IPS-18a (cell line): ENCODE data around the gene TMED5.

Experiments
- H3K27ac ChIP-seq: one replicate; pipeline ENCODE4 v1.5.1; 2013; ENCODE audit warnings: low read length
- H3K27me3 ChIP-seq: one replicate; pipeline ENCODE4 v1.6.1; 2013; ENCODE audit warnings: mild to moderate bottlenecking, low read length; ENCODE audit not compliant: control insufficient read depth, insufficient read depth
- H3K36me3 ChIP-seq: one replicate; pipeline ENCODE4 v1.6.1; 2013; ENCODE audit warnings: low read depth, low read length; ENCODE audit not compliant: control insufficient read depth
- H3K4me1 ChIP-seq: one replicate; pipeline ENCODE4 v1.6.1; 2013; ENCODE audit warnings: low read depth, low read length; ENCODE audit not compliant: control insufficient read depth
- H3K4me3 ChIP-seq: one replicate; pipeline ENCODE4 v1.5.1; 2013; ENCODE audit warnings: low read length
- H3K9ac ChIP-seq: one replicate; pipeline ENCODE4 v1.6.1; 2013; ENCODE audit warnings: mild to moderate bottlenecking, low read length, moderate library complexity
- H3K9me3 ChIP-seq: one replicate; pipeline ENCODE4 v1.6.1; 2013; ENCODE audit warnings: low read depth, low read length; ENCODE audit not compliant: control insufficient read depth

Gene TMED5

DNA sequence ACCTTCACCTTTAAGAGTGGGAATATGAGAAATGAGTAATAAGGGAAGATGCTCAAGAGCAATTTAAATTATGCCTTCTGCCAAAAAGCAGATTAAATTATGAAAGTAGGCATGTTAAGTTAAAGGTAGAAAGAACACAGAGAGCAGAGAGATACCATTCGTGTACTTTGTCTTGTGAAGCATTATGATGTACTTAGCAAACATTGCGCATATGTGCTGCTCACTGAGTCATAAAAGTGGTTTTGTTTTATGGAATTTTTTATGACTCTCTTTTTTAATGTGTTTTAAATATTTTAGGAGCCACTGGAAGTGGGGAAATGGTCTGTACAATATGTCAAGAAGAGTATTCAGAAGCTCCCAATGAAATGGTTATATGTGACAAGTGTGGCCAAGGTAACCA is 65.8 kb downstream of the TMED5 start:
- no peaks in the 10 kb centered on the region for H3K27me3 ChIP-seq
- peaks cover 62% of the 10 kb centered on the region for H3K36me3 ChIP-seq
- H3K27ac ChIP-seq = no peak overlapping the region
- no peaks in the 10 kb centered on the region for H3K9me3 ChIP-seq
- H3K4me1 ChIP-seq = peaks cover 20% of the 10 kb centered on the region
- no peak overlapping the region for H3K9ac ChIP-seq
- H3K4me3 ChIP-seq = no peak overlapping the region

DNA sequence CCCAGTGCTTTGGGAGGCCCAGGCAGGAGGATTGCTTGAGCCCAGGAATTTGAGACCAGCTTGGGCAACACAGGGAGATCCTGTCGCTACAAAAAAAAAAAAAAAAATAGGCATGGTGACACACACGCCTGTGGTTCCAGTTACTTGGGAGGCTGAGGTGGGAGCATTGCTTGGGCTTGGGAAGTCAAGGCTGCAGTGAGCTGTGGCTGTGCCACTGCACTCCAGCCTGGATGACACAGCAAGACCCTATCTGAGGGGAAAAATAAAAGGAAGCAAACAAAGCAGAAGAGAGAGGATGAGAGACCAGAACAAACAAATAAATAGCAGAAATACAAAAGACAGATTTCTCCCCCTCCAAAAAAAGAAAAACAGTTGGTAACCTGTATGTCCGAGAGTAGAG is 67.1 kb downstream of the TMED5 start:
- H3K27me3 ChIP-seq = no peaks in the 10 kb centered on the region
- H3K36me3 ChIP-seq = peaks cover 50% of the 10 kb centered on the region
- H3K27ac ChIP-seq = no peak overlapping the region
- no peaks in the 10 kb centered on the region for H3K9me3 ChIP-seq
- peaks cover 20% of the 10 kb centered on the region for H3K4me1 ChIP-seq
- H3K4me3 ChIP-seq = no peak overlapping the region
- H3K9ac ChIP-seq = no peak overlapping the region

DNA sequence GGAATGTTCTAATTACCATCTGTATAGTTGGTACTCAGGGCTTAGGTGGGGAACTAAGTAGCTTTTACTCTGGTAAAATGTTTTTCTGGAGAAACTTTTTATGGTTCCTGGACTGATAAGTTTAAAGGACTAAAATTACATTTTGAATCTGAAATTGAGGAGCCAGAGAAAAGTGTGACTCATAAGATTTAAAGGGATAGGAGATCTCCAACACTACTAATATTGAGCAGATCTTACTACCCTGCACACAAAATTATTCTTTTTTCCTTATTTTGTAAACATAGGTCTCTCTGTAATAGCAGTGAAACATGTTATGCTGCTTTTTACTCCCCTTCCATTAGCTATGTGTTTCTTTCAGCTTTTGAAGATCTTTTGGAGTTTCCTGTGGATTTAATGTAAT is 68.7 kb downstream of the TMED5 start:
- Histone ChIP-seq H3K36me3 (peaks cover 34% of the 10 kb centered on the region), H3K4me3 (no peak overlapping the region), H3K27ac (peak overlapping the region; percentile 52), H3K4me1 (peaks cover 20% of the 10 kb centered on the region), H3K27me3 (no peaks in the 10 kb centered on the region), H3K9ac (no peak overlapping the region), H3K9me3 (no peaks in the 10 kb centered on the region)

DNA sequence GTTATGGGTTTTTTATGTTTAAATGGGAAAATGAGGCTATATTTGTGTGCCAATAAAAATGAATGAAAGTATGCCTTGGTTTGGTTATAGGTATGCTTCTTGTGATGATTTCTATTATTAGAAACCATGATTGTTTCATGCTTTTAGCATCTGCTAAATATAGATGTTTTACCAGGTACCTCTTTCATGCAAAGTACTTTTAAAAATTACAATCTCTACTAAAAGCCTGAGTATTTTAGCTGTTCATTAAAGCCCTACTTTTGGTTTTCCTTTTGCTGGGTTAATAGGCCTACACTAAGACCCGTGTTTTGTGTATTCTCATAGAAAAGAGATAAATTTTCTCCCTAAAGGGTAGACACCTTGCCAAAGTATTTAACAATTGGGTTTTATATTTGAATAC is 69.1 kb downstream of the TMED5 start:
- H3K27ac ChIP-seq = no peak overlapping the region
- peak overlapping the region; percentile 9 for H3K4me3 ChIP-seq
- H3K4me1 ChIP-seq = peaks cover 20% of the 10 kb centered on the region
- H3K27me3 ChIP-seq = no peaks in the 10 kb centered on the region
- H3K9me3 ChIP-seq = no peaks in the 10 kb centered on the region
- H3K9ac ChIP-seq = no peak overlapping the region
- H3K36me3 ChIP-seq = peaks cover 30% of the 10 kb centered on the region

DNA sequence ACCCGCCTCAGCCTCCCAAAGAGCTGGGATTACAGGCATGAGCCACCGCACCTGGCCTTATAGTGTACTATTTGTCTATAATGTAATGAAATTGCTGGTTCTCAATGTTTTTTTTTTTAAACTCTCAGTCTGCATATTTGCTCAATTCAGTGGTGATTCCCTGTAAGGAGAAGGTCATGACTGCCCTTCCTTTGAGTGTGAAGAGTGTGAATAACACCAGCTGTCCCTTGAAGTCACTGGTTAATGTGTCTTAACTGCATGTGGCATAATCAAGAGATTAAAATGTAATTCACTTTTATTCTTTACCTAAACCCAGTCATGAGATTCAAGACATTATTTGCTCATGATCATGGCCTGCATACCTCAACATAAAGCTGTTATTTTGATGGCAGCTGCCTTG is 70.6 kb downstream of the TMED5 start:
- Histone ChIP-seq H3K36me3 (peaks cover 21% of the 10 kb centered on the region), H3K9me3 (no peaks in the 10 kb centered on the region), H3K4me3 (no peak overlapping the region), H3K4me1 (peaks cover 20% of the 10 kb centered on the region), H3K27ac (no peak overlapping the region), H3K9ac (no peak overlapping the region), H3K27me3 (no peaks in the 10 kb centered on the region)

DNA sequence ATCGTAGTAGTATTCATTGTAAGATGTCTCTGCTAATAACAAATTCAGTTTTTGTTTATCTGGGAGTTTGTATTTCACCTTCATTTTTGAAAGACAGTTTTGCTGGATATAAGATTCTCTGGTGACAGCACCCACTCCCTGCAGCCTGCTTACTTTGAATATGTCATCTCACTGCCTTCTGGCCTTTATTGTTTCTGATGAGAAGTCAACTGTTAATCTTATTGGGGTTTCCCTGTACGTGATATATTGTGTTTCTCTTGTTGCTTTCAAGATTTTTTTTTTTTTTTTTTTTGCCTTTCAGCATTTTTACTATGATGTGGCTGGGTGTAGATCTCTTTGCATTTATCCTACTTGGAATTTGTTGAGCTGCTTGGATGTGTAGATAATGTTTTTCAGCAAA is 71.9 kb downstream of the TMED5 start:
- Histone ChIP-seq H3K4me3 (no peak overlapping the region), H3K27ac (no peak overlapping the region), H3K9ac (no peak overlapping the region), H3K4me1 (peaks cover 20% of the 10 kb centered on the region), H3K27me3 (no peaks in the 10 kb centered on the region), H3K9me3 (no peaks in the 10 kb centered on the region), H3K36me3 (peaks cover 21% of the 10 kb centered on the region)

DNA sequence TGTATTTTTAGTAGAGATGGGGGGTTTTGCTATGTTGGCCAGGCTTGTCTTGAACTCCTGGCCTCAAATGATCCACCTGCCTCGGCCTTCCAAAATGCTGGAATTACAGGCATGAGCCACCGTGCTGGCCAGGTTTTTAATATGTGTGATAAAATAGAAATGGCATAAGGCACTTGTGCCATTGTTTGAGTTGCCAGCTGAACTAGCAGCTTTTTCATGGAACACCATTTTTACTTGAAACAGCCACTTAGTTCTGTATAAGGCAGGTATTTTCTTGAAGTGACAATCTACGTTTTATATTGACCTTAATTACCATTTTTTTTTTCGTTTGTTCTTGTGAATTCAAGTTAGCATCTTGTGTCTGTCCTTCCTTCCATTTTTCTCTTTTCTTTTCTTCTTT is 72.8 kb downstream of the TMED5 start:
- Histone ChIP-seq H3K9me3 (no peaks in the 10 kb centered on the region), H3K4me1 (peaks cover 20% of the 10 kb centered on the region), H3K4me3 (no peak overlapping the region), H3K27ac (no peak overlapping the region), H3K9ac (no peak overlapping the region), H3K27me3 (no peaks in the 10 kb centered on the region), H3K36me3 (peaks cover 21% of the 10 kb centered on the region)

DNA sequence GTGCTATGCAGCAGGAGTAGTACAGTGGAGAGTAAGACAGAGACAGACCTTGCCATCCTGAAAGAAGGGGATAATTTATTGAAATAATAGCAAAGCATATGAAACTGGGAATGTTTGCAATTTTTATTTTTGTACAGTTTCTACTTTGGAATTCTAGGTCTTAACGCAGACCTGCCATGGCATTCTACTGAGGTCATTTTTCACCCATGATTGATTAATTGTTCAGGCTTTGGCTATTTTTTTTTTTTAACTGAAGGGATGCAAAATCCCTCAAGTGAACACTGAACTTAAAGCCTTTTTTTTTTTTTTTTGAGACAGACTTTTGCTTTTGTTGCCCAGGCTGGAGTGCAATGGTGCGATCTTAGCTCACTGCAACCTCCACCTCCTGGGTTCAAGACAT is 74.0 kb downstream of the TMED5 start:
- no peak overlapping the region for H3K9ac ChIP-seq
- H3K27me3 ChIP-seq = no peaks in the 10 kb centered on the region
- no peak overlapping the region for H3K27ac ChIP-seq
- peaks cover 15% of the 10 kb centered on the region for H3K36me3 ChIP-seq
- H3K9me3 ChIP-seq = no peaks in the 10 kb centered on the region
- peaks cover 12% of the 10 kb centered on the region for H3K4me1 ChIP-seq
- H3K4me3 ChIP-seq = no peak overlapping the region

DNA sequence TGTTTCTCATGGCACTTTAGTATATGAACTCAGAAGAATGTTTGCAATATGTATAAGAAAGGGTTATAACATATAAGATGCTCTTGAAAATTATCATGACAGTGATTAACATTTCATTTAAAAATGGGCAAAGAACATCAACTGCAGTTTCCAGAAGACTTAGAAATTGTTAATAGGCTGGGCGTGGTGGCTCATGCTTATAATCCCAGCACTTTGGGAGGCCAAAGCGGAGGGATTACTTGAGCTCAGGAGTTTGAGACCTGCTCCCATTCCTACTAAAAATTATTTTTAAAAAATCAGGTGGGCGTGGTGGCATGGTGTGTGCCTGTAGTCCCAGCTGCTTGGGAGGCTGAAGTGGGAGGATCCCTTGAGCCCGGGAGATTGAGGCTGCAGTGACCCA is 78.1 kb downstream of the TMED5 start:
- Histone ChIP-seq H3K27me3 (no peaks in the 10 kb centered on the region), H3K9me3 (no peaks in the 10 kb centered on the region), H3K9ac (no peak overlapping the region), H3K27ac (no peak overlapping the region), H3K4me3 (no peak overlapping the region), H3K4me1 (peaks cover 18% of the 10 kb centered on the region), H3K36me3 (peaks cover 10% of the 10 kb centered on the region)
